HepG2 (cell line): Measurements from ENCODE around the gene TUBB4B. TPM values are rescaled to one million over a fixed set of nuclear protein-coding genes. Genes with fewer than 3 reads are reported as not detected.

ENCODE experiments used
- AHDC1 ChIP-seq: sonication (generic); formaldehyde crosslinking; IDR thresholded peaks from 2 replicates; pipeline ENCODE4 v1.5.1; 2020; ENCODE audit warnings: mild to moderate bottlenecking, missing genetic modification reagents, borderline replicate concordance
- CCAR2 ChIP-seq: fragments of 200-400 bp; formaldehyde crosslinking; optimal IDR thresholded peaks from 2 replicates; pipeline ENCODE3; 2018; ENCODE audit warnings: low read depth, mild to moderate bottlenecking, low read length, moderate library complexity
- CENPX ChIP-seq: sonication (generic); formaldehyde crosslinking; IDR thresholded peaks from 2 replicates; pipeline ENCODE4 v1.9.0; 2021; ENCODE audit warnings: mild to moderate bottlenecking, missing genetic modification reagents, moderate library complexity
- HCFC1 ChIP-seq: fragments of 150-350 bp; IDR thresholded peaks from 2 replicates; pipeline ENCODE4 v1.6.1; 2014; ENCODE audit warnings: low read depth, low read length
- HDAC1 ChIP-seq: sonication (generic); formaldehyde crosslinking; IDR thresholded peaks from 2 replicates; pipeline ENCODE4 v1.5.1; 2020; ENCODE audit warnings: mild to moderate bottlenecking, missing genetic modification reagents
- IKZF1 ChIP-seq: fragments of 450-650 bp; IDR thresholded peaks from 2 replicates; pipeline ENCODE4 v1.7.1; 2016
- KAT2B ChIP-seq: fragments of 150-350 bp; IDR thresholded peaks from 2 replicates; pipeline ENCODE4 v1.6.1; 2014; ENCODE audit warnings: low read depth, low read length, borderline replicate concordance
- RBM39 ChIP-seq: fragments of 200-400 bp; formaldehyde crosslinking; IDR thresholded peaks from one replicate; pipeline ENCODE4 v1.6.1; 2018; ENCODE audit warnings: antibody characterized with exemption, mild to moderate bottlenecking, low read depth, low read length; ENCODE audit not compliant: poor library complexity, severe bottlenecking
- SMAD9 ChIP-seq: sonication (generic); formaldehyde crosslinking; IDR thresholded peaks from 2 replicates; pipeline ENCODE4 v1.5.1; 2020; ENCODE audit warnings: mild to moderate bottlenecking, missing genetic modification reagents
- THAP9 ChIP-seq: sonication (generic); formaldehyde crosslinking; IDR thresholded peaks from 2 replicates; pipeline ENCODE4; 2020; ENCODE audit warnings: missing genetic modification reagents, mild to moderate bottlenecking, borderline replicate concordance
- ZBTB49 ChIP-seq: sonication (generic); formaldehyde crosslinking; IDR thresholded peaks from 2 replicates; pipeline ENCODE4 v1.4.0; 2020; ENCODE audit warnings: missing genetic modification reagents, borderline replicate concordance
- ZNF367 ChIP-seq: sonication (generic); formaldehyde crosslinking; IDR thresholded peaks from 2 replicates; pipeline ENCODE4 v1.4.0; 2020; ENCODE audit warnings: missing genetic modification reagents, borderline replicate concordance
- ZNF513 ChIP-seq: sonication (generic); formaldehyde crosslinking; conservative IDR thresholded peaks from 2 replicates; pipeline ENCODE4 v1.5.0; 2020; ENCODE audit warnings: missing genetic modification reagents
- ZNF570 ChIP-seq: sonication (generic); formaldehyde crosslinking; IDR thresholded peaks from 2 replicates; pipeline ENCODE4 v1.4.0; 2020; ENCODE audit warnings: mild to moderate bottlenecking, missing genetic modification reagents, borderline replicate concordance
- polyA plus RNA-seq, 8 experiments: library from polyadenylated mRNA; depleted of rRNA in 3 of 8; stranded (reverse) in 7 of 8; unstranded in 1 of 8; fragments of >200 nt; fragmentation: Illumina TruSeq in 4 of 8; extraction: Trizol in 4 of 8; gene quantifications; 2 replicates each; pipeline versions ENCODE4 v1.2.1 to v1.2.3, GENCODE V29; 2011 to 2016; ENCODE audit warnings: low read depth in 4 of 8, missing spikeins in 1 of 8, mixed read lengths in 1 of 8; ENCODE audit not compliant: insufficient read depth in 1 of 8
- total RNA-seq, 5 experiments: library from RNA; depleted of rRNA; stranded (reverse); fragments of >200 nt; fragmentation: Illumina TruSeq; extraction: Trizol; gene quantifications; 2 replicates each; pipeline ENCODE4 v1.2.3, GENCODE V29; 2016; ENCODE audit warnings: low read depth in 1 of 5

The TUBB4B gene
- total and polyA plus RNA-seq, 2 of the 13 experiments (the other 11 are each of a cell fraction or from before 2014, with no cell fraction given) = 182 to 412 TPM

- TF ChIP-seq AHDC1 (CRISPR knock-in tag) = peak; percentile 65; the same call in 1 of the 2 replicates
- TF ChIP-seq ZBTB49 (CRISPR knock-in tag) = no peak
- peak; percentile 98 for TF ChIP-seq HDAC1
- no peak for TF ChIP-seq KAT2B
- TF ChIP-seq HCFC1 = no peak; the same call in 1 of the 2 replicates
- no peak for TF ChIP-seq ZNF570 (CRISPR knock-in tag)
- TF ChIP-seq SMAD9 (CRISPR knock-in tag) = no peak
- no peak for TF ChIP-seq ZNF513 (CRISPR knock-in tag)
- TF ChIP-seq THAP9 (CRISPR knock-in tag) = peak; percentile 93
- TF ChIP-seq IKZF1 = no peak
- TF ChIP-seq RBM39 = no peak
- no peak; the same call in 1 of the 2 replicates for TF ChIP-seq ZNF367
- TF ChIP-seq CENPX (CRISPR knock-in tag) = no peak
- TF ChIP-seq CCAR2 = no peak
Measured at GRCh38 chr9:137200311-137201204, 40.5 kb upstream of the TUBB4B start, which contains the start of gene TPRN (continued).
